HL-60/S4 (cell line): ENCODE measurements around the gene UBA6.
"Not testable (repeated sequence)": the region's sequence is repeated elsewhere in the genome, so short reads cannot be mapped to it uniquely, and the experiment has no call there.

Source experiments
- in situ Hi-C: fragments of 300-500 bp; cut with MboI; formaldehyde crosslinking; loops from 2 replicates; pipeline ENCODE4 v1.14.3; 2022; ENCODE audit warnings: low sequenced_read_pairs

The UBA6 gene

DNA sequence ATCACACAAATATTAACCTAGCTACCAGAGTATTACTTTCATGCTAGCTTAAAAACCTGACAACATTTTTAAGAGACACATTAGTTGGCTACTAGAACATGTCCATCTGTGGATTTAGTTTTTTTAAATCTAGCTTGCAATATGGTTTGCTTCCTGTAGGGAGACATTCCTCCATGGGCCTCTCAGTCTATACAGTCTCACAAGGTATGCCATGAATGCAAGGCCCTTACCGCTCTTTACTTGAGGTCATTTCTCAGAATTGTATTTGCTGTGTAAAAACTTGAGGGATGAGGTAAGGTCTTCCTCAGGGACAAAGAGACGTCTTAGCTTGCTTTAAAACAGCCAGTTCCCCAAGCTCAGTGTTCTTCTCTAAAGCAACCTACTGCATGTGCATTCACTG lies 26.9 kb downstream of the UBA6 start:
- in situ Hi-C loops: no loop called here

DNA sequence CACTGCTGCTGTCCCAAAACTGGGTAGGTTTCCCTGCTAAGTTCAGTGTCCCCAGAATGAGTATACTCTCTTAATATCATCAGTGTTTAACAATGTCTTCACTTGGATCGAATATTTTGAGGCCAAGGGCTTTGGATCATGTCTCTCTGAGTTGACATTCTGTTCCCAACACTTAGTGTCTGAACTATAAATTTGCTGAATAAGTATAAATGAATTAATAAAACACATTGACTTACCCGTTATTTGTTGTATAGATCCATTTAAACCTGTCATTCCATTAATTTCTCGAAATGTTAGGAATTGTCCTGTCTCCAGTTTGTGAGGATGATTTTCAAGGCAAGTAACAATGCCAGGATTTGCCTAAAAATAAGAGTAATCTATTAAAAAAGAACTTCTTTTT lies 32.6 kb downstream of the UBA6 start:
- in situ Hi-C loops: no loop called here

DNA sequence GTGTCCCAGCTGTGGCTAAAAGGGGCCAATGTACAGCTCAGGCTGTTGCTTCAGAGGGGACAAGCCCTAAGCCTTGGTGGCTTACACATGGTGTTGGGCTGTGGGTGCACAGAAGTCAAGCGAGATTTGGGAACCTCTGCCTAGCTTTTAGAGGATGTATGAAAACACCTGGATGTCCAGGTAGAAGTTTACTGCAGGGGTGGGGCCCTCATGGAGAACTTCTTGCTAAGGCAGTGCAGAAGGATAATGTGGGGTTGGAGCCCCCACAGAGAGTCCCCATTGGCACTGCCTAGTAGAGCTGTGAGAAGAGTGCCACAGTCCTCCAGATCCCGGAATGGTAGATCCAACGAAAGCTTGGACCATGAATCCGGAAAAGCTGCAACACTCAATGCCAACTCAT lies 40.5 kb downstream of the UBA6 start:
- in situ Hi-C loops: no loop called here

DNA sequence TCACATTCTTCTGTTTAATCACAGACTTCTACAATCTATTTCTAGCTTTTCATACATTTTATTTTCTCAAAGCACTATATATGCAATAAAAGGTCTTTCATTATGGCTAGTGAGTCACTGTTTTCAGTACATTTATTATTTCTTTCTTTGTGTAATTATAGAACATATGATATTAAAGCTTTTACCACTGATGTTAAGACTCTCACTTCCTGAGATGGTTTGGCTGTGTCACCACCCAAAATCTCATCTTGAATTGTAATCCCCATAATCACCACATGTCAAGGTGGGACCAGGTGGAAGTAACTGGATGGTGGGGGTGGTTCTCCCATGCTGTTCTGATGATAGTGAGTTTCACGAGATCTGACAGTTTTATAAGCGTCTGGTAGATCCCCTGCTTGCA lies 41.9 kb downstream of the UBA6 start:
- in situ Hi-C loops: no loop called here

DNA sequence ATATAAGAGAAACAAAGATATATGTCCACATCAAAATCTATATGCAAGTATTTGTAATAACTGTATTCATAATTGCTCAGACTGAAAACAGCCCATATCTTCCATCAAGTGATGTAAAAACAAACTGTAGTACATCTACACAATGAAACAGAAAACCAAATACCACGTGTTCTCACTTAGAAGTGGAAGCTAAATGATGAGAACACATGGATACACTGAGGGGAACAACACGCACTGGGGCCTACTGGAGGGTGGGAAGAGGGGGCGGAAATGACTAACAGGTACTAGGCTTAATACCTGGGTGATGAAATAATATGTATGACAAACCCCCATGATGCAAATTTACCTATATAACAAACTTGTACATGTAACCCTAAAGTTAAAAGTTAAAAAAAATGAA lies 42.7 kb downstream of the UBA6 start:
- in situ Hi-C loops: no loop called here

DNA sequence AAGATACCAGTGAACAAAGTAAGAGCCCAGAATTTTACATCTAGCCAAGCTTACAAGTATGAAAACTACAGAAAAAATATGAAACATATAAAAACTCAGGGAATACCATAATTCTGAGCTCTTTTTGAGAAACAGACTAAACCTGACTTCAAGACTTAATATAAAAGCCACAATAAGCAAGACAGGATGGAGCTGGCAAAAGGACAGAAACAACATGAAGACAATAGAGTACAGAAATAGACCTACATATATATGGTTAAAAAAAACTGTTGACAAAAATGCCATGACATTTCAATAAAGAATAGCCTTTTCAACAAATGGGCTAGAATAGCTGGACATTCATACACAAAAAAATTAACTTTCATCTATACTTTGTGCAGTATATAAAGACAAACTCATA lies 49.4 kb downstream of the UBA6 start:
- in situ Hi-C loops: no loop called here

DNA sequence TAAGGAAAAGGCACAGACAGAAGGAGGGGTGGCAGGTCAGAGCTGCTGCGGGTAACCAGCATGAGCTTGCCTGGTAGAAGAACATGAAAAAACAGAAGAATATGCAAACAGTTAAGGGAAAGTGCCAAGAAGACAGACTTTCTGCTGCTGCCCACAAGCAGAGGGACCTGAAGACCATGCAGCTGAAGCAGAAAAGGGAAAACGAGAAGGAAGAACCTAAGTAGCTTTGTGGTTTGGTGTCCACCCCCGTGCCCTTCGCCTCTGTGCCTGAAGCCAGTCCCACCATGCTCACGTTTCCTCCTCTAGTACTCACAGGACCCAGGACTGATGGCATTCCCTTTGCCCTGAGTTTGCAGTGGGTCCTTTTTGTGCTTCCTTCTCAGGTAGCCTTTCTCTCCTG lies 62.8 kb downstream of the UBA6 start:
- in situ Hi-C loops: no loop called here

DNA sequence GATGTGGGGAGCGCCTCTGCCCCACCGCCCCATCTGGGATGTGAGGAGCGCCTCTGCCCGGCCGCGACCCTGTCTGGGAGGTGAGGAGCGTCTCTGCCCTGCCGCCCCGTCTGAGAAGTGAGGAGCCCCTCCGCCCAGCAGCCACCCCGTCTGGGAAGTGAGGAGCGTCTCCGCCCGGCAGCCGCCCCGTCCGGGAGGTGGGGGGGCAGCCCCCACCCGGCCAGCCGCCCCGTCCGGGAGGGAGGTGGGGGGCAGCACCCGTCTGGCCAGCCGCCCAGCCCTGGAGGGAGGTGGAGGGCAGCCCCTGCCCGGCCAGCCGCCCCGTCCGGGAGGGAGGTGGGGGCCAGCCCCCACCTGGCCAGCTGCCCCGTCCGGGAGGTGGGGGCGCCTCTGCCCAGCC lies 64.0 kb downstream of the UBA6 start:
- in situ Hi-C loops: not testable (repeated sequence)

DNA sequence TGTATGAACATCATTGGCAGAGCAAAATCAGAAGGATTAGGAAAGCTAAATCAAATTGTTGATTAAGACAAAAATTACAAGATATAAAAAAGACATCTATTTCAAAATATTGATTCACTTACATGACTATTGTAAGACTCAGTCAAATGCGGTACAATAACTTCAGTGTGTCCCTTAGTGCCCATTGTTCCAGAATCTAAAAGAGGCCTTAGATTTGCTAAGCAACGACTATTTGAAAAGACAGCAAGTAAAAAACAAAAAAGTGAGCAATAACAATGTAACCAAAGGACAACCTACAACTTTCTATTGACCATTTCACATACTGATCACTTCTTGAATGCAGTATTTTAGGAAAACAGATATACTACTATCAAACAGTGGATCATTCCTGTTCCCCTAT lies 65.6 kb downstream of the UBA6 start:
- in situ Hi-C loops: no loop called here

DNA sequence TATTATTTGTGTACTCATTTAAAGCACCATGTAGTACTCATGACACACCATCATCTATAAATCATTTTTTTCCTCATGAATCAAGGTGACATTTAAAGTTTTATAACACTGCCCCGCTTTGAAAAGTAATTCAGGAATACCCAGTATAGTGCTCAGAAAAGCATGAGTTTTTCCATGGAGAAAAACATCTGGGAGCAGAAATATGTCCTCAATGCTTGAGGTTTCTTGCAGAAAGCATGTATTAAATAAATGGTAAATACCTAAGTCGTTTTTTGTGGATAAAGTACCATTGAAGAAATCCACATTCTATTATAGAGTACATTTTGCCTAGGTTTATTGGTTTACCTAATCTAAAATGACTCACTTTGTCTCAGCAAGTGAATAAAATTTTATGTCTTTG lies 66.2 kb downstream of the UBA6 start:
- in situ Hi-C loops: no loop called here

DNA sequence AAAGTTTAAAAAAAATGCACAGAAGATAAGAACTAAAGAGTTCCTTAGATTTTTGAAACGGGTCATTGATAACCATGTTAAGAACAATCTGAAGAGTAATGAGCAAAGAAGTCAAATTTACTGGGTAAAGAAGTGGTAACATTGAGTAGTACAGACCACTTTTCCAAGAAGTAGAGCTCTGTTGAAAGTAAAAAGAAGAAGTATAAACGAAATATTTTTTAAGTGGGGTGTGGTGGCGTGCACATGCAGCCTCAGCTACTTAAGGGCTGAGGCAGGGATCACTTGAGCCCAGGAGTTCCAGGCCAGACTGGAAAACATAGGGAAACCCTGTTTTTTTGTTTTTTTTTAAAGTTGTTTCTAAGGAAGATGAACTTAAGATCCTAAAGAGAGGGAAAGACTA lies 68.5 kb downstream of the UBA6 start:
- in situ Hi-C loops: no loop called here

DNA sequence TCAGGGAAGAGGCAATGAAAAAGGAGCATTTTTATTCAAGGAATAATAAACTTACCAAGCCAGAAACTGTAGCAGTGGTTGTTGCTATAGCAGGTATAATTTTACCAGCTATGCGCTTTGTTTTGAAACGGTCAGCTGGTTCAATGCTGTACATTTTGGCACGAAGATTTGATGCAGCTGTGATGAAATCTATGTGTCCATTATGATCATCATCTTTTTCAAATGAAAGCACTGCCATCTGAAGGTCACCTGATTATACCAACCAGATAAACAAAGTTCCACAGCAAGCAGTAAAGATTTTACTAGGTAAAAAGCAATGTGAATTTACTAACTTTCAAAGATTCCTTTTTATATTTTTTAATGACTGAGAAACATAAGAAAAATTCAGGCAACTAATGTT lies 76.0 kb downstream of the UBA6 start:
- in situ Hi-C loops: no loop called here

DNA sequence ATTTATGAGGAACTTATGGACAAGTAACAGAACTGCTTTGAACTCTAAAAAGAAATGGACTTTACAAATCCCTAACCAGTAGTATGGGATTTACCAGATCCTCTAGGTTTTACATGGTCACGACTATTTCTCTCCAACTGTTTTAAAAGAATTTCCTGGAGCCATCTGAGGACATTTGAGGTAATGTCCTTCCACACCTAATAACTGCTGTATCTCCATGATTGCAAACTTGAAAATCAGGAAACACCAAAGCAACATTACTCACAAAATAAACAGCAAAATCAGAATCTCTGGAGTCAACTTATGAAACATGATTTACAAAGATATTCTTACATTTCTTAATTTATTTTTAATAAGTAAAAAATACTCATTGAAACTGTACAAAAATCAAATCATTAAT lies 84.5 kb downstream of the UBA6 start:
- in situ Hi-C loops: no loop called here

DNA sequence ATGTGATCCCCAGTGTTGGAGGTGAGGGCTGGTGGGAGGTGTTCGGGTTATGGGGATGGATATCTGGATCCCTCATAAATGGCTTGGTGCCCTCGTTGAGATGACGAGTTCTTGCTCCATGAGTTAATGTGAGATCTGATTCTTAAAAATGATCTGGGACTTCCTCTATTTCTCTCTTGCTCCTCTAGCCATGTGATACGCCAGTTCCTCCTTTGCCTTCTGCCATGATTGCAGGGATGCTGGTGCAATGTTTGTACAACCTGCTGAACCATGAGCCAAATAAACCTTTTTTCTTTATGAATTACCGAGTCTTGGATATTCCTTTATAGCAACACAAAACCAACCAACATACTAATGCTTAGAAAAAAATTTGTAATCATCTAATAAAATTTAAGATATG lies 85.8 kb downstream of the UBA6 start:
- in situ Hi-C loops: no loop called here

DNA sequence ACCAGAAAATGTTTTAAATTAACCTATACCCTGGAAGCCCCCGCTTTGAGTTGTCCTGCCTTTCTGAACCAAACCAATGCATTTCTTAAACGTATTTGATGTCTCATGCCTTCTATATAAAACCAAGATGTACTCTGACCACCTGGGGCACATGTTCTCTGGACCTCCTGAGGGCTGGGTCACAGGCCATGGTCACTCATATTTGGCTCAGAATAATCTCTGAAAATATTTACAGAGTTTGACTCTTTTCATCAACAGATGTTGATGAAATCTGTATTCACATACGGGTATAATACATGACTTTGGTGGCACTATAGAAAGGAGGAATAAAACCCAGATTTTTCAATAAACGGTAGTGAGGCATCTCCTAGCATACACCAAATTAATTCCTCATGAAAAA lies 86.8 kb downstream of the UBA6 start:
- in situ Hi-C loops: no loop called here

DNA sequence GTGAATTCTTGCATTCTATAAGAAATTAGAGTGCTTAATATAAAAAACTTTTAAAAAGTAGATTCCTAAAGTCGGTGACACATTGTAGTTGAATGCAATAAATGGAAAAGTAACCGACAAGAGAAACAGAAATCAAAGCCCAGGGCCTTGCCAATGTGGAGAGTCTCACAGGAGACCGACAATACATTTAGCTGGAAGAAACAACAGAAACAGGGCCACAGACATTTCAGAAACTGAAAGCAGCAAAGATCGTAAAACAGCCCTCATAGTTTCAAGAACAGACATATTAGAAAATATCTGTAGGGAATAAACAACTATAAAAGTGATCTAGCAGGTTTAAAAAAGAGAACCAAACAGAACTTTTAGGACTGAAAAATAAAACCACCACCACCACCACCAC lies 92.9 kb downstream of the UBA6 start:
- in situ Hi-C loops: no loop called here

DNA sequence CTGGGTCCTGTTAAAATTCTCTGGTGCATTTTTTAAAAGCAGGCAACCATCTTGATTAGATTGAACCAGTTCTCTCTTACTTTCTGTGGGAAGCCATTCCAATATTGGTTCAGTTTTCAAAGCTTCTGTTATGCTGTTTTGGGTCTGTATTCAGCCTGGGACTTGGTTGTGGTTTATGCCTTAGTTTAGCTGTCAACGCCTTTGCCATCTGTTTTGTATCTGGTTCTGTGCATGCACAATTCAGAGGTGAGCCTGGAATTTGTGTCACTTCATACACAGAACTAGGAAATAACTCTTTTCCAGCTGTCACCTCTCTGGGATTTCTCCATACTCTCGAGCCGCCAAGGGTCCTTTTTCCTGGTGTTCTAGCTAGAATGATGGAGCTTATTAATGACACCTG lies 96.2 kb downstream of the UBA6 start:
- in situ Hi-C loops: no loop called here

DNA sequence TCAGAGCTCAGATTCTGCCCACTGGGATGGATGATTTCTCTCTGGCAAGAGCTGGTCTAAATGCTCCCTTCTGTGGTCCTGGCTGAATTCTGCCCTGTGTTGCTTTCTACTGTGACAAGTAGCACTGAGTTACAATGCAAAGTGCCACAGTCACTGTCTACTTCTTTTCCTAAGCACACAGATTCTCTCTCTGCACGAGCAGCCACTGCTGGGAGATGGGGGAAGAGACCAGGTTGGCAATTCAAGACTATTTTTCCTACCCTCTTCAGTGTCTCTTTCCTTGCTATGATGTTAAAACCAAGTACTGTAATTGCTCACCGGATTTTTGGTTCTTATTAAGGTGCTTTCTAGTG lies 97.0 kb downstream of the UBA6 start:
- in situ Hi-C loops: no loop called here

DNA sequence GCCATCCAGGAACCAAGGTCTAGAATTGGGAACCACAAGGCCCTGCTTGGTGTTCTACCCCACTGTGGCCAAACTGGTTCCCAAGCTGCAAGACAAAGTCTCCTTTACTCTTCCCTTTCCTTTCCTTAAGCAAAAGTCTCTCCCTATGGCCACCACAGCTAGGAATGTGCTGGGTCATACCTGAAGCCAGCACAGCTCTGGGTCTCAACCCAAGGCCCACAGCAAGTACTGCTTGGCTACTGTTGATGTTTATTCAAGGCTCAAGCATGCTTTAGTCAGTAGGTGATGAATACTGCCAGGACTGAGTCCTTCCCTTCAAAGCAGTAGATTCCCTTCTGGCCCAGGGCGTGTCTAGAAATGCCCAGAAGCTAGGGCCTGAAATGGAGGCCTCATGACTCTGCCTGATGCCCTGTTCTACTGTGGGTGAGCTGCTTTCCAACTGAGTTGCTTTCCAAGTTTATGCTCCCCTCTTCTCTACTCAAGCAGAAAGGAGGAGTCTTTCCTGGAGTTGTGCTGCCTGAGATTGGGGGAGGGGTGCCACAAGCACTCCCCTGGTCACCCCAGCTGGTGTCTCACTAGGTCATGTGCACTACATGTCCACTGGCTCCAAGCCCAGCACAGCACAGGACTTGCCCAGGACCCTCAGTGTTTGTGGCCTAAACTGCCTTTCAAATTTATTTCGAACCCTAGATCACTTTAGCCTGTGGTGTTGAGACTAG lies 97.5 kb downstream of the UBA6 start:
- in situ Hi-C loops: no loop called here

DNA sequence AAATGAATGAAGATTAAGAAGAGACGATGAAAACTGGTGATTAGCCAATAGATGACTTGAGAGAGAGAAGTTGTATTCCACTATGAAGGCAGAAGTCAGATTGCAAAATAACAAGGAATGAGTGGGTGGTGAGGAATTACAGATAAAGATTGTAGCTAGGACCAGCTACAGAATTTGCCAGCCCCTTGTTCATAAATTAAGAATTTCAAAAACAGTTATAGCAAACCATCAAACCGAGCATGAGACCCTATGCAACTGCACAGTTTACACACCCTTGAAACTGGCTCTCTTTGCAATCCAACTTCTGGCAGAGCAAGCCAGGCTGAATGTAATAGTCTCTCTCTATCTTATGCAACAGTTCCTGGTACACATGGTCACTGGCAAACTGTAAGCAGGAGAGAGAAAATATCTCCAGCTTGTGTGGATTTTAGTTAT lies 107.2 kb downstream of the UBA6 start:
- in situ Hi-C loops: no loop called here

DNA sequence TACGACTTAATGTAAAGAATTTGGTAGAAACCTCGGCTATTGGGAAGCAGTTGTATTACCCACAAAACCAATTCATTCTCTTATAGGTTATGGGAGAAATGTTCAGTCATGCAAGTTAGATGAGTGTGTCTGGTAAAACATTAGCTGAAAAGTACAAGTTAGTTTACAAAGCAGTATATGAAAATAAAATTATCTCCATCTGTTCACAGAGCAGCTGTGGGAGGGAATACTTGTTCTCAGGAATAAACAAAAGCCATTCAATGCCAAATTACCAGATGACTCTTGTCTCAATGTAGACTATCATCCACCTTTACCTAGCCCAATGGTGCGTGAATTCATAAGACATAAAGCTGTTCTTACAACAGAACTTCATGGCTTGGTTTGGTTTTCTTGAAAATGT lies 113.8 kb downstream of the UBA6 start:
- in situ Hi-C loops: no loop called here

DNA sequence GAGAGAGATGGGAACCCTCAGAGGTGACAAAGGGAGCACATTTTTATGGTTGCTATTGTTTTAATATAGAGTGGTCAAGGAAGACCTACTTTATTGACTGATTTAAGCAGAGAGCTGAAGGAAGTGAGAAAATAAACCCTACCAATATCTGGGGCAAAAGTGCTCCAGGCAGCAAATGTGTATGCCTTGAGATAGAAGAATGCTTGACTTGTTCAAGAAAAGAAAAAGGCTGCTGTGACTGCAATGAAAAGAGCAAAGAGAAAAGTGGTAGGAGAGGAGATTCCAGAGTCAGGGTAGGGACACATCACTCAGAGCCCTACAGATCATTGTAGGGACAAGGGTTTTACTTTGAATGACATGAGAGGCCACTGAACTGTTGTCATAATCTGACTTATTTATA lies 116.5 kb downstream of the UBA6 start:
- in situ Hi-C loops: no loop called here

DNA sequence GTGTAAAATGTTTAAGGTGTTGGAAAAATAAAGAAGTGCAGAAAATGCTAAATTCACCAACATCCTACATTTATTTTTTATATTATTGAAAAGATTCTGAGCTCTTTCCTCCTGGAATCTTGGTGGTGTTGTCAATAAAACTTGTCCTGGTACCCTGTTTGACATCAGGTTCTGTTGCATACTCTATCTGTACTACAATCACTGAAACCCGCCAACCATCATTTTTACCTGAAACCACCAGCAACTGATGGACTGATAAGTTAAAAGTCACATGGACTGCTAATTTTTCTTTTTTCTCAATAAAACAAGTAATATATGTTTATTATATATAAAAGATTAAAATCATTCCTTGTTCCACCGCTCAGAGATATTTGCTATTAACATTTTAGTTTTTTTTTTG lies 119.0 kb downstream of the UBA6 start:
- in situ Hi-C loops: no loop called here
